B cell (primary cell): Measurements from ENCODE around the gene TMEM37. TPM values are rescaled to one million over a fixed set of nuclear protein-coding genes. Genes with fewer than 3 reads are reported as not detected.

Source experiments
- ATAC-seq: fragments of 200-7000 bp; cut with Tn5 transposase; one replicate; pipeline ENCODE4 v1.10.0; 2021; ENCODE audit warnings: low read depth, mild to moderate bottlenecking, moderate number of reproducible peaks, moderate library complexity
- CTCF ChIA-PET: fragments of 350-600 bp; sonication (Branson Sonifier 250); formaldehyde crosslinking; loops from one replicate; lab custom pipeline; 2021; ENCODE audit warnings: antibody characterized with exemption, inconsistent platforms; lab: Charles Lee
- POLR2A ChIA-PET: fragments of 350-600 bp; sonication (Branson Sonifier 250); formaldehyde crosslinking; loops from one replicate; lab custom pipeline; 2021; ENCODE audit warnings: antibody characterized with exemption; lab: Charles Lee
- DNase-seq: peaks from one replicate; pipeline ENCODE4 v3.0.0; 2013
- H2AFZ ChIP-seq: 2 replicates; pipeline ENCODE4 v1.6.1; 2012; ENCODE audit warnings: mild to moderate bottlenecking, low read depth, low read length; ENCODE audit not compliant: insufficient read depth, poor library complexity, severe bottlenecking
- H3K27ac ChIP-seq, 2 donors: 1 replicate in 1 of 2; 2 replicates in 1 of 2; pipeline ENCODE4 v1.5.1; 2012 to 2013; ENCODE audit warnings: low read length in 2 of 2, mild to moderate bottlenecking in 2 of 2, moderate library complexity in 1 of 2
- H3K27me3 ChIP-seq, 4 experiments: fragments of 200-600 bp in 1 of 4; sonication (generic) in 1 of 4; replicated peaks in 1 of 4; 1 replicate in 2 of 4; 2 replicates in 2 of 4; pipeline versions ENCODE4 v1.6.1 to v1.7.0; 2013 to 2016; ENCODE audit warnings: low read length in 3 of 4, mild to moderate bottlenecking in 2 of 4, mixed read lengths in 1 of 4, moderate library complexity in 1 of 4; ENCODE audit not compliant: insufficient read depth in 4 of 4, control insufficient read depth in 3 of 4; ENCODE audit errors: control extremely low read depth in 1 of 4
- H3K36me3 ChIP-seq, 2 experiments: replicated peaks in 1 of 2; 1 replicate in 1 of 2; 2 replicates in 1 of 2; pipeline versions ENCODE4 v1.6.1 to v1.7.1; 2013; ENCODE audit warnings: low read length in 1 of 2; ENCODE audit not compliant: insufficient read depth in 2 of 2, control insufficient read depth in 1 of 2; ENCODE audit errors: control extremely low read depth in 1 of 2, extremely low read depth in 1 of 2
- H3K4me1 ChIP-seq, 2 donors: fragments of 200-600 bp in 1 of 2; sonication (generic) in 1 of 2; 1 replicate in 1 of 2; 2 replicates in 1 of 2; pipeline versions ENCODE4 v1.5.1 to v1.6.1; 2013 to 2017; ENCODE audit warnings: low read length in 2 of 2; ENCODE audit not compliant: control insufficient read depth in 2 of 2, insufficient read depth in 2 of 2
- H3K4me2 ChIP-seq: replicated peaks from 2 replicates; pipeline ENCODE3; 2012; ENCODE audit warnings: mild to moderate bottlenecking, low read depth, low read length; ENCODE audit not compliant: poor library complexity, severe bottlenecking
- H3K4me3 ChIP-seq, 5 experiments: fragments of 200-600 bp in 1 of 5; sonication (generic) in 1 of 5; 1 replicate in 3 of 5; 2 replicates in 2 of 5; pipeline versions ENCODE4 v1.5.1 to v1.7.0; 2011 to 2016; ENCODE audit warnings: low read length in 4 of 5, mild to moderate bottlenecking in 4 of 5, low read depth in 2 of 5, control low read depth in 1 of 5, moderate library complexity in 1 of 5; ENCODE audit not compliant: insufficient read depth in 1 of 5; ENCODE audit errors: control extremely low read depth in 1 of 5, extremely low read depth in 1 of 5
- H3K79me2 ChIP-seq: fragments of 200-600 bp; sonication (generic); one replicate; pipeline ENCODE4 v1.6.0; 2016; ENCODE audit warnings: low read length; ENCODE audit not compliant: control insufficient read depth, insufficient read depth
- H3K9ac ChIP-seq: fragments of 200-600 bp; sonication (generic); 2 replicates; pipeline ENCODE4 v1.6.1; 2017; ENCODE audit warnings: mild to moderate bottlenecking, low read length, moderate library complexity
- H3K9me3 ChIP-seq, 3 donors: one replicate each; pipeline versions ENCODE4 v1.6.1 to v1.7.1; 2013; ENCODE audit warnings: low read length in 2 of 3; ENCODE audit not compliant: control insufficient read depth in 2 of 3, insufficient read depth in 1 of 3; ENCODE audit errors: control extremely low read depth in 1 of 3
- H4K20me1 ChIP-seq: 2 replicates; pipeline ENCODE4 v1.6.0; 2012; ENCODE audit warnings: mild to moderate bottlenecking, low read length; ENCODE audit not compliant: insufficient read depth, control insufficient read depth, poor library complexity, severe bottlenecking
- H3K27ac Mint-ChIP-seq: one replicate; pipeline ENCODE4 v1.8.0; 2021; ENCODE audit warnings: mixed read lengths
- H3K27me3 Mint-ChIP-seq: one replicate; pipeline ENCODE4 v1.8.0; 2021; ENCODE audit warnings: mixed read lengths
- H3K4me1 Mint-ChIP-seq: one replicate; pipeline ENCODE4 v1.8.0; 2021; ENCODE audit warnings: mixed read lengths
- H3K4me3 Mint-ChIP-seq: one replicate; pipeline ENCODE4 v1.8.0; 2021; ENCODE audit warnings: mixed read lengths
- H3K9me3 Mint-ChIP-seq: one replicate; pipeline ENCODE4 v1.8.0; 2022; ENCODE audit warnings: mixed read lengths; ENCODE audit not compliant: insufficient read depth
- EZH2 ChIP-seq: IDR thresholded peaks from 2 replicates; pipeline ENCODE4 v1.6.1; 2012; ENCODE audit warnings: borderline replicate concordance, low read depth, mild to moderate bottlenecking, moderate library complexity, low read length; ENCODE audit not compliant: insufficient read depth, poor library complexity, severe bottlenecking
- WGBS: methylation state at CpG from one replicate; pipeline ENCODE4 v1.1.5; 2013; ENCODE audit warnings: missing lambda C conversion rate; ENCODE audit not compliant: insufficient coverage; 5-methylcytosine and 5-hydroxymethylcytosine counted together
- intact Hi-C: fragments of 100-400 bp; cut with micrococcal nuclease; formaldehyde crosslinking; loops from one replicate; pipeline ENCODE4 v1.10.0; 2022
- polyA plus RNA-seq: library from polyadenylated mRNA; depleted of rRNA; stranded (reverse); fragments of >200 nt; gene quantifications from 2 replicates; pipeline ENCODE4 v1.2.3, GENCODE V29; 2012
- total RNA-seq, 2 donors: library from RNA; stranded (reverse); fragments of 120-200 nt in 1 of 2; gene quantifications; 1 replicate in 1 of 2; 2 replicates in 1 of 2; pipeline versions ENCODE4 v1.2.3 to v1.2.4, GENCODE V29; 2013 to 2022
- TF ChIP-seq, protein P1 (sequence below): fragments of 200-600 bp; IDR thresholded peaks from one replicate; pipeline ENCODE4 v1.8.0; 2022; ENCODE audit warnings: antibody characterized with exemption, mild to moderate bottlenecking

The TMEM37 gene
- total and polyA plus RNA-seq, 2 donors (not counting 1 experiment from before 2014, with no cell fraction given) = not detected

DNA sequence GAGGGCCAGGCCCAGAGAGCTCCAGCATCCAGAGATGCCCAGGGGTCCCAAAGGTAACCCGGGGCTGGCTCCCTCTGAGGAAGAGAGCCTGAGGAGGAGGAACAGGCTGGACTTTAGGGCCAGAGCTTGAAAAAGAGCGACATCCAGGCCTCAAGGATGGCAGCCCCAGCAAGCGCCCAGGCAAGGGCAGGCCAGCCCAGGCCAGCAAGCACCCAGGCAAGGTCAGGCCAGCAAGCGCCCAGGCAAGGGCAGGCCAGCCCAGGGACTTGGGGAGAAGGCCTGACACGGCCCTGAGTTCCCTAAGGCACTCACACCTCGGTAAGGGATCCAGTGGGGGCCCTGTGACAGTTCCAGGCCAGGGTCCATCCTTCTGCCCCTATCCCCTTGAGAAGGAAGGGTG is 34.5 kb upstream of the TMEM37 start:
- H3K4me1 ChIP-seq = no peaks in the 10 kb centered on the region
- no peaks in the 10 kb centered on the region for H4K20me1 ChIP-seq
- ChIA-PET CTCF (no interaction called here), POLR2A (no interaction called here)
- H3K9me3 Mint-ChIP-seq = no peaks in the 10 kb centered on the region
- peaks cover 0 to 3% (median 0%) of the 10 kb centered on the region in 4 experiments for H3K27me3 ChIP-seq
- WGBS = 84% methylated on average over 6 of the region's 6 CpGs
- H3K4me2 ChIP-seq = no peak overlapping the region
- H3K27ac ChIP-seq = no peak overlapping the region
- no peaks in the 10 kb centered on the region for H3K79me2 ChIP-seq
- no peak for TF ChIP-seq EZH2
- TF ChIP-seq, protein P1, sequence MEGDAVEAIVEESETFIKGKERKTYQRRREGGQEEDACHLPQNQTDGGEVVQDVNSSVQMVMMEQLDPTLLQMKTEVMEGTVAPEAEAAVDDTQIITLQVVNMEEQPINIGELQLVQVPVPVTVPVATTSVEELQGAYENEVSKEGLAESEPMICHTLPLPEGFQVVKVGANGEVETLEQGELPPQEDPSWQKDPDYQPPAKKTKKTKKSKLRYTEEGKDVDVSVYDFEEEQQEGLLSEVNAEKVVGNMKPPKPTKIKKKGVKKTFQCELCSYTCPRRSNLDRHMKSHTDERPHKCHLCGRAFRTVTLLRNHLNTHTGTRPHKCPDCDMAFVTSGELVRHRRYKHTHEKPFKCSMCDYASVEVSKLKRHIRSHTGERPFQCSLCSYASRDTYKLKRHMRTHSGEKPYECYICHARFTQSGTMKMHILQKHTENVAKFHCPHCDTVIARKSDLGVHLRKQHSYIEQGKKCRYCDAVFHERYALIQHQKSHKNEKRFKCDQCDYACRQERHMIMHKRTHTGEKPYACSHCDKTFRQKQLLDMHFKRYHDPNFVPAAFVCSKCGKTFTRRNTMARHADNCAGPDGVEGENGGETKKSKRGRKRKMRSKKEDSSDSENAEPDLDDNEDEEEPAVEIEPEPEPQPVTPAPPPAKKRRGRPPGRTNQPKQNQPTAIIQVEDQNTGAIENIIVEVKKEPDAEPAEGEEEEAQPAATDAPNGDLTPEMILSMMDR = no peak
- H3K9me3 ChIP-seq = no peaks in the 10 kb centered on the region
- no peaks in the 10 kb centered on the region for H3K36me3 ChIP-seq
- no peaks in the 10 kb centered on the region for H3K4me1 Mint-ChIP-seq
- no peak overlapping the region for H3K4me3 ChIP-seq
- no peak overlapping the region for H2AFZ ChIP-seq
- DNase-seq (no peak), ATAC-seq (no peak)
- no peak overlapping the region for H3K9ac ChIP-seq
- no peak overlapping the region for H3K4me3 Mint-ChIP-seq
- H3K27ac Mint-ChIP-seq = no peak overlapping the region
- H3K27me3 Mint-ChIP-seq = peaks cover 25% of the 10 kb centered on the region
- intact Hi-C loops = no loop called here

DNA sequence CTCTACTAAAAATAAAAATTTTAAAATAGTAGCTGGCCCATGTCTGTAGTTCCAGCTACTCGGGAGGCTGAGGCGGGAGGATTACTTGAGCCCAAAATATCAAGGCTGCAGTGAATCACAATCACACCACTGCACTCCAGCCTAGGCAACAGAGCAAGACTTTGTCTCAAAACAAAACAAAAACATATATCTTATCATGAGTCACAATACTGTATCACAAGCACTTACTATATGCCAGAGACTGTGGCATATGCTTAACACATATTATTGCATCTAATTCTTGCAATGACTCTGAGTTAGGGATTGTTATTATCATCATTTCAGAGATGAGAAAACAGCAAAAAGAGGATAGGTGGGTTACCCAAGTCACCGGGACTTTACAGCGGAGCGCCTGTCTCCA is 29.5 kb upstream of the TMEM37 start:
- intact Hi-C loops = no loop called here
- no peak for ATAC-seq
- no peak overlapping the region for H3K27ac Mint-ChIP-seq

More for the DNA sequence above, 29.5 kb upstream of the TMEM37 start:
- Histone ChIP-seq H3K9ac (no peak overlapping the region), H3K36me3 (no peaks in the 10 kb centered on the region), H2AFZ (no peak overlapping the region), H4K20me1 (no peaks in the 10 kb centered on the region), H3K4me2 (no peak overlapping the region), H3K27me3 (peaks cover 0 to 6% (median 0%) of the 10 kb centered on the region in 4 experiments), H3K27ac (no peak overlapping the region), H3K9me3 (peaks cover 0 to 3% (median 0%) of the 10 kb centered on the region in 3 donors), H3K4me3 (no peak overlapping the region), H3K4me1 (no peaks in the 10 kb centered on the region), H3K79me2 (no peaks in the 10 kb centered on the region)
- Mint-ChIP-seq H3K4me1 (no peaks in the 10 kb centered on the region), H3K9me3 (no peaks in the 10 kb centered on the region), H3K27me3 (peaks cover 20% of the 10 kb centered on the region), H3K4me3 (no peak overlapping the region)
- no peak for DNase-seq
- ChIA-PET CTCF (no interaction called here), POLR2A (no interaction called here)
- WGBS = 98% methylated on average over 5 of the region's 5 CpGs
- TF ChIP-seq, protein P1 = no peak
- TF ChIP-seq EZH2 = no peak
